ENCODE data around the gene STAT1. TPM values are rescaled to one million over a fixed set of nuclear protein-coding genes. Genes with fewer than 3 reads are reported as not detected.

STAT1 gene
- total and polyA plus RNA-seq, 10 of the 15 experiments (the other 5 are each of a cell fraction or from before 2014, with no cell fraction given) = 81.8 to 398 (median 307) TPM

GRCh38 chr2:190996338-190996946 is 17.5 kb downstream of the STAT1 start:
- Histone ChIP-seq H3K4me2 (ENCODE audit: control insufficient read depth, insufficient read depth) (no peak overlapping the region), H3K9me3 (replicated peaks; ENCODE audit: control insufficient read depth, insufficient read depth, low read length) (peaks cover 3% of the 10 kb centered on the region; the same call in 2 of the 3 replicates), H3K27ac (ENCODE audit: control insufficient read depth, insufficient read depth) (no peak overlapping the region), H2AFZ (ENCODE audit: control insufficient read depth, low read depth, low read length) (no peak overlapping the region), H3K4me1 (ENCODE audit: control insufficient read depth, insufficient read depth, low read length) (peaks cover 2% of the 10 kb centered on the region; the same call in 1 of the 2 replicates), H3K27me3 (replicated peaks in 1 of 2; ENCODE audit: control insufficient read depth in 2 of 2, insufficient read depth in 2 of 2, low read length in 1 of 2) (no peaks in the 10 kb centered on the region), H3K9ac (ENCODE audit: control insufficient read depth, insufficient read depth, low read length) (no peak overlapping the region), H3K4me3 (no peak overlapping the region), H3K79me2 (ENCODE audit: control insufficient read depth, insufficient read depth, low read length) (peaks cover 12% of the 10 kb centered on the region), H4K20me1 (ENCODE audit: control insufficient read depth, insufficient read depth) (peaks cover 16% of the 10 kb centered on the region), H3K36me3 (ENCODE audit: control insufficient read depth in 2 of 2, insufficient read depth in 2 of 2, low read length in 1 of 2) (peaks cover 45 to 75% of the 10 kb centered on the region in 2 experiments)
- WGBS (ENCODE audit: insufficient coverage, insufficient replicate concordance, low lambda C conversion rate, missing lambda C conversion rate) = 97% methylated on average over 5 of the region's 5 CpGs
- in situ Hi-C loops (cut with MboI) (no loop called here), intact Hi-C loops (cut with micrococcal nuclease; ENCODE audit: unreplicated experiment) (no loop called here)
- FAIRE-seq (no peak), ATAC-seq (peak; percentile 73), DNase-seq (ENCODE audit: low read depth, low spot score) (no peak)
- RAD21 ChIA-PET (ENCODE audit: unreplicated experiment) = no interaction called here
- no TSS peak for BruUV-seq (replicated peaks)
- peak; percentile 26; the same call in 1 of the 2 replicates for TF ChIP-seq RUNX3 (IDR thresholded peaks at IDR 0.05; ENCODE audit: low read length)
- TF ChIP-seq RAD21 (IDR thresholded peaks at IDR 0.05; ENCODE audit: insufficient read depth, low read depth, low read length) = peak; percentile 6; the same call in 1 of the 2 replicates
- no peak for TF ChIP-seq E4F1 (IDR thresholded peaks at IDR 0.05; ENCODE audit: borderline replicate concordance, partially characterized antibody)
- TF ChIP-seq CTCF (IDR thresholded peaks at IDR 0.05 in 2 of 3, conservative IDR thresholded peaks at IDR 0.05 in 1 of 3; ENCODE audit: control insufficient read depth in 2 of 3, extremely low read depth in 1 of 3, insufficient read depth in 1 of 3, low read depth in 3 of 3, low read length in 3 of 3) = peak; percentile 26 to 53 (median 52); a peak in 5 of 6 replicates
- no peak for TF ChIP-seq ZBTB33 (IDR thresholded peaks at IDR 0.05)
- TF ChIP-seq IRF5 (IDR thresholded peaks at IDR 0.05; ENCODE audit: borderline replicate concordance) = no peak
- 0 out of 2 replicates have a peak, but pooled peaks have one; percentile 2 for TF ChIP-seq CREB1 (IDR thresholded peaks at IDR 0.05; ENCODE audit: low read depth)
- TF ChIP-seq IRF3 (IDR thresholded peaks at IDR 0.05) = no peak
- TF ChIP-seq POLR2AphosphoS5 (IDR thresholded peaks at IDR 0.05; ENCODE audit: low read length) = peak; percentile 49
- peak; percentile 41; the same call in 1 of the 2 replicates for TF ChIP-seq POLR2AphosphoS2 (IDR thresholded peaks at IDR 0.05; ENCODE audit: low read depth, low read length)
- no peak for TF ChIP-seq GABPA (IDR thresholded peaks at IDR 0.05; ENCODE audit: low read depth)
- CTCF ChIA-PET = interaction anchor here (0.8 to 0.9 kb wide), 2 partner anchors 22 to 26 kb away, joined by 3 read pairs; no protein-coding TSS in a partner anchor
- POLR2A ChIA-PET = interaction anchor here (1.2 kb wide), 1 partner anchor 16 kb away, joined by 3 read pairs; no protein-coding TSS in a partner anchor
- SMC1A ChIA-PET (ENCODE audit: uncharacterized antibody, unreplicated experiment) = interaction anchor here (0.8 to 1.2 kb wide), 4 partner anchors 9 to 36 kb away, joined by 3 to 4 read pairs (median 3); no protein-coding TSS in a partner anchor

Measured in GM12878 (cell line).